ENCODE measurements around the gene PDLIM7.

The PDLIM7 gene

DNA sequence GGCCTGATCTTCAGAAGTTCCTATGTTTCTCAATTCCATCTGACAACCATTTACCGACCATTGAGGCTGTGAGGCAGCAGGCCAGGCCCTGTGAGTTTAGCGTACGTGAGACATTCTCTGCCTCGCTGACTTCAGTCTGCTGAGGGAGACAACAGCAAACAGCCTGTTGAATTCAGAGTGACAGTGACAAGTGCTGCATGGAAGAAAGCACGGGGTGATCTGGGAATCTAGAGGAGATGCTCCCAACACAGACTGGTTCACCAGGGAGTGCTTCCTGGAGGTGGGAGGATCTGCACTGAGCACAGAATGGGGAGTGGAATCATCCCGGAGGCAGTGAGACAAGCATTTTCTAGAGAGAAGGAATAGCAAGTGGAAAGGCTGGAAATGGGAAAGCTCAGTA is 29.4 kb upstream of the PDLIM7 start:
- no peak for DNase-seq

DNA sequence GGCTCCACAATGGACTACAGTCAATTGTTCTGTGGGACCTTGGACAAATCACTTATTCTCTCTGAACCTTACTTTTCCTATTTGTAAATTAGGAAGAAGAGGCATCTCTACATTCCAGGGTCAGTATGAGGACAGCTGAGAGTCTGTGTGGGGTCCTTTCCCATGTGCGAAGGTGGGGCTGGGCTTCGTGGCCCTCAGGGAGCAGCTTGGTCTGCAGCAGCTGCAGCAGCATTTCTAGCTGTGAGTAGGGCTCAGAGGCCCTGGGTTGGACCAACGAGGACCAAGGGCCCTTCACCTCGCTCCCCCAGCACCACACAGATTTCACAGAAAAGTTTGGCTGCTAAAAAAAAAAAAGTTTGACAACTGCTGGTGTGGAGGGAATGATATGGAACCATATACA is 28.8 kb upstream of the PDLIM7 start:
- no peak for DNase-seq

DNA sequence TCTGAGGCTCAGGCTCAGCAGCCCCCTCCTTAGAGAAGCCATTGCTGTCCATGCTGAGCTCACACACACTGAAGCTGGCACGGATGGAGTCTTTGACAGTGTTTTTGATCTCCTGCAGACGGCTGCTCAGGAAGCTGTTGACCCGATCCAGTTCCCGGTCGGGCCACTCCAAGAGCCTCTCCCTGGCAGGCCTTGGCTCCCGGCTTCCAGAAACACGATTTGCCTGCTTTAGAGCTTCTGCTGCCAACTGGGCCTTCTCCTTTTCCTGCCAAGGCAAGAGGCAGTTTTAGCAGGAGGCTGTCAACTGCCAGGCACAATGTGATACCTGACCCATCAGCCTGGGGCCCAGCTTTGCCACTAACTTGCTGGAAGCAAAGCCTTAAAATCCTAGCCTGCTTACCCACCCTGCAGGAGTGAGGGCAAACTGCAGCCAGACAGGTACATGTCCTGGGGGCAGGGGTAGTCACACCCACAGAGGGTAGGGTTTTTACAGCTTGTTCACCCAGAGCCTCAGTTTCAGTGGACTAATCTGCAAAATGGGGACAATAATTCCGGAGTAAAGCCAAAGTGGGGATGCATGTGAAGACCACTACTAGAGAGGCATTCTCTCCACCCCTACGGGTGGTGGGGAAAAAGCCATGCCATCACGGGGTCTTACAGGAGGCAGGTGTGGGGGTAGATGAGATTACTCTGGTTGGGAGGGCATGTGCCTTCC is 27.7 kb upstream of the PDLIM7 start:
- no peak for DNase-seq

DNA sequence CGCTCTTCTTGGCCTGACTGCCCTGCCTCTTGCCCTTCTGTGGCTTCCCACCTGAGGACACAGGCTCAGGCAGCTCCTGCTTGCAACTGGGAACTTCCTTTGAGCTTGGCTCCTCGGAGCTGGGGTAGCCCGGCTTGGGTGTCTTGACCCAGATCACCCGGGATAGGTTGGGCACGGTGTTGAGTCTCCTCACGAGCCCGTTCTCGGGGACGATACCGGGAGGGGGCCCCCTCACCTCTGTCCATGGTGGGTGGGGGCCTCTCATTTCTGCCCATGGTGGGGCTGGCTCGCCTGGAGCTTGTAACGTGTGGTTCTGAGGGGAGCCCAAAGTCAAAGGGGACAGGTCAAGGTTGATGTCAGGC is 27.1 kb upstream of the PDLIM7 start:
- no peak for DNase-seq

DNA sequence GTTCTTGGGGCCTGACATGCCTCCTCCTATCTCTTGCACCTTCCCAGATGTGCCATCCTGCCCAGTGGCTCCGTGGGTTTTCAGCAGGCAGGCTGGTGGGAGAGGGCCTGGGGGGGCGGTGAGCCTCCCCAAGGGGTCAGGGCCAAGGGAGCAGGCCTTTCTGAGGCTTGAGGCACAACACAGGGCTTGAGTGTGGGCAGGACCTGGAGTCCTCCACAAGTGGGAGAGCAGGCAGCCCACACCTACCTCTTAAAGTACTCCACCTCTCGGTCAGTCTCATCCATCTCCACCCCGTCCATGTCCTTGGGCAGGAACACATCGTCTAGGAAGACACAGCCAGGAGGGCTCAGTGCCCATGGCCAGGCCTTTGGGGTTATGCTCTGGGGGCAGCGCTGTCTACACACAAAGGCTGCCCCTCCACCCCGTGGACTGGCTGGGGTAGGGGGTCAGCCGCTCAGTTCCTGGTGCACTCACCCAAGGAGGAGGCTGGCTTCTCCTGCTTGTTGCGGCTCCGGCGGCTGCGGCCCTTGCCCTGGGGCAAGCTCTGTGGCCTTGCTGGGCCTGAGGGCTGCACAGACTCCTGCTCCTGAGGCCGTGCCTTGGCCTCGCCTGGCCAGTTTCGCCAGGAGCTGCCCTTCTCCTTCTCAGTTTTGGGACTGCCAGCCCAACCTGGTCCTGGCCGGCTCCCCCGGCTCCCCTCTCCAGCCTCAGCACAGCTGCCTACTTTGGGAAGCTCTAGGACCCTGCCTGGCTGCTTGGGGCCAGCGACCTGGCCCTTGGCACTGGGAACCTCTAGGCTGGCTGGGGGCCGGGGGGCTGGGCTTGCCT is 26.5 kb upstream of the PDLIM7 start:
- DNase-seq, result no peak

DNA sequence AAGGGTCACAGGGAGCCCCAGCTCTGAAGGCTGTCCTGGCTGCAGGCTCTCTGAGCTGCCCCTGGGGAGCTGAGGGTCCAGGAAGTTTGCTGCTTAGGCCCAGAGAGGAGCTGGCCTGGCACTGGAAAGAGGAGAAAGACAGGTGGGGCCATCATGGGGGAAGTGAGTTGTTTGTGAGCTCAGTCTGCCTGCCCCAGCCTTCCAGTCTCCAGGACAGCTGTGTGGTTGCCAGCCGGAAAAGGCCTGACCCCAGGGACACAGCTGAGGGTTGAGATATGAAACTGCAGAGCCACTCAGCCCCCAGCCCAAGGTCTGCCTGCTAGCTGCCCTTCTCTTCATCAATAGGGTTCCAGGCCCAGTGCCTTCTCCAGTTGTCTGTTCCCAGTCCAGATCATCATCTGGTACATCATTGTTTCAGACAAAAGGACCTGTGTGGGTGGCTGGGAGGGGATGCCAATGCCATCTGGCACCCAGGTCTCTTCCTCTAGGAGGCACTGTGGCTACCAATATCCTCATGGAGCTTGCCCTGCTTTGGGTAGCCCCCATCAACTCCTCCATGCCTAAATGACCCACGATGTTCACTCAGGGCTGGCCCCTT is 23.6 kb upstream of the PDLIM7 start:
- no peak for DNase-seq

DNA sequence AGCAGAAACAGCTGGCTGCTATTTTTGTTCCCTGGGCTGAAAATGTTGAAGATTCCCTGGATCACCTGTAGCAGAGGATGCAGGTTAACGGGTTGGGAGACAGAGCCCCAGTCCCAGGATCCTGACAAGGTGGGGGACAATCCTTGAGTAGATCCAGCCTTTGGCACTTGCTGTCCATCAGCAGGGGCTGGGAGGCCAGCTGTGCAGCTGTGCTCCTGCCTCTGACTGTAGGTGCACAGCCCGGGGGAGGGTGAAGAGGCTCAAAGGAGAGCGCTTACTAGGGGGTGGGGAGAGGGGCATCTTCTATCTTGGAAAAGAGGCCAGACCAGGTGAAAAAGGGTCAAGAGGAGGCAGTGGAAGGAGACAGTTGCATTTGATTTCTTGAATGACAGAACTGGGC is 22.9 kb upstream of the PDLIM7 start:
- DNase-seq, result no peak

DNA sequence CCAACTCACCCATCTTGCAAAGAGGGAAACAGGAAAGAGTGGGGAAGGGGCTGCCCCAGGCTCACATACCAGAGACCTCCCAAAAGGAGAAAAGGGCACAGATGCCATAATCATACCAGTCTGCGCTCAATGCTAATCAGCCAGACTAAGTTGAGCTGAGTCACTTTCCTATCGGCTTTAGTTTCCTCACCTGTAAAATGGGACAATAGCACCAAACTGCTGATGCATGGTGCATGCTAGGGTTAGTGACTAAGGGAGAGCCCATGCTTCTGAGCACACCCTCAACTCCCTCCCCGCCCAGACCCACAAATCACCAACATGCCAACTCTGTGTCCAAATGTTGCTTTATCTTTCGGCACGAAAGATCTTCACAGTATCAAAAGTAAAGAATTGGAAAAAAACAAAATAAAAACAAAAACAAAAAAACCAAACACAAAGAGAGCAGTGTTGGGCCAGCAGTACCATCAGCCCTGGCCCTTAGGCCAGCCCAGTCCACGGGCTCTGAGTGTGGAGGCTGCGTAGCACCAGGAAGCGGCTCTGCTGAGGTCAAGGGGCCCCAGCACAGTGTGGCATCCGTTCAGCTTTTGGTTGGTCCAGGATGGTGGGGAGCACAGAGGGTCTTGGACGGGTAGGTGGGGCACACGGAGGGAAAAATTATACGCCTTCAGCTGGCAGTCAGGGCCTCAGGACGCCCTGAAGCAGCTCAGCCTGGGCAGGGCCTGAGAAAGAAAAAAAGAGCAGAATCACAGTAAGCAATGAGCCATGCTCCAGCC is 22.2 kb upstream of the PDLIM7 start:
- DNase-seq, result no peak

DNA sequence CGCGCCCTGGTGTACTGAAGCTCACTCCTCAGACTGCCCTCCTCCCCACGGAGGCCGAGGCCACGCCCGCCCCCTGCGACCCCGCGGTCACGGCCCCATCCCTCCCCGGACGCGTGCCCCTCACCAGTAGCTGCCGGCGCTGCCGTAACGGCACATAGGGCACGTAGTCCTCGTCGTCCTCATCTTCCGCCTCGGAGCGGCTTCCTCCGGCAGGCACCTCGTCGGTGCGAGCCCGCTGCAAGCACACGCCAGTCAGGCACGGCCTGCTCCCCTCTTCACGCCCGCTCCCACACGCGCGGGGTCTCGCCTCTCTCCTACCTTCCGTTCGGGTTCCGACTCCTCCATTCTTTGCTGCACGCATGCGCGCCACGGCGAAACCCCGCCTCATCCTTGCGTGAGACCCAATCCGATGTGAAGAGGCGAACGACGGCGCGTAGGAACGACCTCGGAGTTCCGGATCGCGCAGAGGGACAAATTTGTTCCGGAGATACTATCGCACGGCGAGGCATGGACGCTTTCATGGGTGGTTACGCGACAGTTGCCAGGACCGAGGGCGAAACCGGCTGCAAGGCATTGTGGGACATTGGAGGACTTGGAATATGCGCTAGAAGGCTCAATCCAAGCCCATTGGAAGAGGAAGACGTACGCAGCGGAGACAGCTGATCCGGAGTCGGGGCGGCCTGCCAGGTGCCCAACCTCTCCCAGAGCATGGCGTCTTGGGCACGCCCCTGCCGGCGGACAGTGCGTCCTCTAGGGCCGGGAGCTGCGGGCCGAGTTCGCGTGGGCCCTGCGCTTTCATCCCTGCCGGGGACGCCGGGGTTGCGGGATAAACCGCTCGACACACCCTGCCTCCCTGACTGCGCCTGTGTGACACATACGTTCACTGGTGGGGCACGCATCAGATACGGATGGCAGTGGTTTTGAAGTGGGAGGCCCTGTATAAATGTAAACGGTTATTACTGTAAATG is 19.5 kb upstream of the PDLIM7 start, which contains the start of gene DDX41:
Gene DDX41, minus strand, starts transcription at position 361 of the 968 bp plus-strand sequence. Its CDS starts 16 bp downstream, at position 345.
- DNase-seq, result peak; percentile 90

DNA sequence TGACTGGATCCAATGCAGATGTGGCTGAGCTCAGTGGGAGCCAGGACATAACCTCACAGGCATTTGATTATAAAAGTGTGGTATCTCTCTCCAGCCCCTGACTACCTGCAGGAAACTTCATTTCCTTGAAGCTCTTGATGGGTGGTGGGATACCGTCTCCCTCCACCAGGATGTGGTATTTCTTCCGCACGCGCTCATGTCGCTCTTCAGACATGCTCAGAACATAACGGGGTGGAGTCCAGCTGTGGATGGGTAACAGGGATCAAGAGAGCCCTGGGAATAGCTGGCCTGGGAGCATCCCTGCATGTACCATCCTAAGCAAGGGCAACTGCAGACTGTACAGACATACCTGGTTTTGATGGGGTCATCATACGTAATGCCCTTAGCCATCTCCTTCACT is 18.2 kb upstream of the PDLIM7 start:
- DNase-seq, result no peak

DNA sequence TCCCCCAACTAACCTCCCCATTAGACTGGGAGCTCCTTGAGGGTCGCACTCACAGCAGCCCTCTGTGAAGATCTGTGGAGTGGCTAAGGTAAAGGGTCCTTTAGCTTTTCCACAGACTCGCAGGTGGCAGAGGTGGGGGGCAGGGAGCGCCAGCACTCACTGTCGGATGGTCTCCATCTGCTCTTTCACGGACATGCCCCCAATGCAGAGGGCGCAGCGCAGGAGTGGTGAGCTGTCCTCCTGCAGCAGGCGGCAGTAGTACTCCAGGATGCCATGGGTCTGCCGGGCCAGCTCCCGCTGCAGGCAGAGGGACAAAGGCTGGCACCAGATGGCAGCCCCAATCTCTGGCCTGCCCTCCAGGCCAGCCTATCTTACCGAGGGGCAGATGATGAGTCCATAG is 17.1 kb upstream of the PDLIM7 start:
- DNase-seq, result no peak

DNA sequence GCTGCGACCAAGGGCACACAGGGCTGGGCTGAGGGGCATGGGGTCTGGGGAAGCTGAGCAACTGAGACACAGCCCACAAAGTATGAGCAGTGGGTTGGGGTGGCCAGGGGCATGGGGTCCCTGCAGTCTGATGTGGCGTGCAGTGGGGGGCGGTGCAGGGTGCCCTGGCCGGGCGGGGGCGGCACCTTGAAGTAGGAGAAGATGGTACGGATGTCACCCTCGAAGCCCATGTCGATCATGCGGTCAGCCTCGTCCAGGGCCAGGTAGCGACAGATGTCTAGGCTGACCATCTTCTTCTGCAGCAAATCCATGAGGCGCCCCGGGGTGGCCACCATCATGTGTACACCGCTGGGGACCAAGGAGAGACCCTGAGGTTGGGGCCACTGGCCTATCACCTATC is 16.1 kb upstream of the PDLIM7 start:
- DNase-seq, result no peak

DNA sequence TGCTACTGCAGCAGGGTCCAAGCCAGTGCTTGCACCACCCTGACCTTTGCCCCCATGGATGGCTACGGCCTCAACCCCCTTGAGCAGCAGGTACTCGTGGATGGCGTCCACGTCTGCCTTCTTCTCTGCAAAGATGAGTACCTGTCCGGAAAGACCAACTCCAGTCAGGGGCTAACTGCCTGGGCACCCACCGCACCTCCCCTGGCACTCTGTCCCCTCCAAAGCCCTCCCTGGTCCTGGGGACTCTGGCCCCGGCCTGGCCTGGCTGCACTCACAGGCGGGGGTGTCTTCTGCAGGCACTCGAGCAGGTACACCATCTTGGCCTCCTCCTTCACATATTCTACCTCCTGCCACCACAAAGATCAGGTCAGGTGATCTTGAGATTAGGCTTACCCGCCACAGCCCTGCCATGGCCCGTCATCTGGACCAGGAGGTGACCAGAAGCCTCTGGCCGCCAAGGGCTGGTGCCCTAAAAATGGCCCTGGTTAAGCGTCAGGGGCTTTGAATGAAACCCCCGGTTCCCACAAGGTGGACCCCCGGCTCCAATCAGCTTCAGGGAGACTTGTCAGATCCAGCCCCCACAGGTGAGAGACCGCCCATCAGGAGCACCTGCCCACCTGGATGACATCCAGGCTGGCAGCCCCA is 15.5 kb upstream of the PDLIM7 start:
- no peak for DNase-seq

DNA sequence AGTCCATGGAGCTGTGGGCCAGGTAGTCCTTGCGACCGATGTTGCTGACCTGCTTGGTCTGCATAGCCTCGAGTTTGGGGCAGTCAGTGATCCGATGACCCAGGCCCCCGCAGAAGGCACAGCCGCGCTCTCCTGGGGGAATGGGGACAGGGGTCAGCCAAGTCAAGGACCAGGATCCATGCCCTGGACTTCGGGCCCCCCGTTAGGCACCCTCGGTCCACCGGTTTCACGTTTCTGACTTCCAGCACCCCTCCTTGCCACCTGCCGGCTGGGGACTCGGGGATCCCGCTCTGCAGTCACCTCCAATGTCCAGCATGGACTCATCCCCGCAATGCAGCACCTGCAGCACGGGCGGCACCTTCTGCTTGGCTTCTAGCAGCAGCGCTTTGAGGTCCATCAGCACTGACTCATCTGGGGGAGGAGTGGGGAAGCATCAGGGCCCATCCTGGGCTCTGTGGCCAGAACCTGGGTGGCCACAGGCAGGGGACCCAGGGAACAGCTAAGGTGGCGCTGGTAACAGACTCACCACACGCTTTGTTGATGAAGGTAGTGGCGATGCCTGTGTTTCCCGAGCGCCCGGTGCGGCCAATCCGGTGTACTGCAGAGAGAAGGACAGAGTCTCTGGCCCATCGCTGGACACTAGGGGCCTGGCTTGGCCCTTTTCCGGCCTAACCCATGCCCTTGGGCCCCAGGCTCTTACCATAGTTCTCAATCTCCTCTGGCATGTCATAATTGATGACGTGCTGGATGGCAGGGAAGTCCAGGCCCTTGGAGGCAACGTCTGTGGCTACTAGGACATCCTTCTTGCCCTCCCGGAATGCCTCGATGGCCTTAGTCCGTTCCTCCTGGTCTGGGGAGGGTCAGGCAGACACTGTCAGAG is 14.6 kb upstream of the PDLIM7 start:
- DNase-seq, result no peak

DNA sequence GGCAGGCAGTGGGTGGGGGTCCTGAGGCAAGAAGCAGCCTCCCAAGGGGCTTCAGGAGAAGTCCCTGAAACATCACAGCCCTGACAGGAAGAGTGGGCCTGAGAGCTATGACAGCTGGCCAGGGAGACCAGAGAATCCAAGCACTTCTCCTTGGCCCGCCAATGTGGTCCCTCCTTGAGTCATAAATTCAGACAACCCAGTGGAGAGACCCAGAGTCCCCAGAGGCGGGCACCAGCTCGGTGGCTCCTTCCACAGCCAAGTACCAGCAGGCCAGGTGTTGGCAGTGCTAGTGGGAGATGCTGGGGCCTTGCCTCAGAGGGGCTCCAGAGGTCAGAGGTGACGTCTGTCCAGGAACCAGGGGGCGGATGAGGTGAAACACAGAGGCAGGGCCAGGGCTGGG is 13.8 kb upstream of the PDLIM7 start:
- no peak for DNase-seq

DNA sequence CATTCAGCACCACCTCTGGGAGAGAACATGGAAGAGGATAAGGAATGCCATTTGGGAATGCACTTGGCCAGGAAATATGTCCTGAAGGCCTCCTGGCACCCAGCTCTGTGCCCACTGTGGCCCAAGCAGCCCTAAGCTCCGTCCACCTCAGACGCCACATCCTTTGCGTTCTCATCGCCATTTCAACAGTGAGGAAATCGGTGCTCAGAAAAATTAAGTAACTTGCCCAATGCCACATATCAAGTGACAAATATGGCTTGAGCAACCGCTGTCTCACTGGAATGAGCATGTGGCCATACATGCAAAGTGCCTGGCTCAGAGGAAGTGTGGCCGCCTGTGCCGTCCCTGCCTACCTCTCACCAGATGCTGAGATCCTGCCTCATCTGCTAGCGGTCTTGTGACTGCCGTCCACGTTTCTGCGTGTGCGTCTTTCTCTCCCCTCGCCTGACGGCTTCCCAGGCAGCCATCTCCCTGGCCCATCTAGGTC is 13.2 kb upstream of the PDLIM7 start:
- no peak for DNase-seq

DNA sequence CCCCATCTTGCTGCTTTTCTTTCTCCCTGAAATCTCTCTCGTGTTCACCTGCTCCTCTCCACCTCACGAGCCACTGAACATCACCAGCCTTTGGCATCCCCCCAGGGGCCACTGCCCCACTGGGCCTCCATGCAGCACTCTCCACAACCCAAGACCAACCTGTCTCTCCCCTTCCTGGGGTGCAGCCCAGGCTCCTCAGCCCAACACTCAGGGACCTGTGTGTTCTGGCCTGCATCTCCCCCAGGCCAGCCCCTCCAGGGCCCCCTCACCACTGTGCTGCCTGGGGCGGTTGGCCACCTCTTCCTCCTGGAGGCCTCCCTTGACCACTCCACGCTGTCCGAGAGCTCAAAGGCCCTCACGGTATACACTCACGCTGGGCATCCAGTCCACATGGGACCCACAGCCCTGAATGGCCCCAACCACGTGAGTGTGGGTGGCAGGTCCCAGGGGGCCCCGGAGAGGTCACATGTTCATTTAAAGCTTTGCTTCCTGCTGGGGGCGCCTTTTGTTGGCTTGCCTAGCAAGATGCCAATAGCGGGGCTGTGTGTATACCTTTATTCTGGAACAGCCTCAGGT is 12.7 kb upstream of the PDLIM7 start:
- DNase-seq, result no peak

DNA sequence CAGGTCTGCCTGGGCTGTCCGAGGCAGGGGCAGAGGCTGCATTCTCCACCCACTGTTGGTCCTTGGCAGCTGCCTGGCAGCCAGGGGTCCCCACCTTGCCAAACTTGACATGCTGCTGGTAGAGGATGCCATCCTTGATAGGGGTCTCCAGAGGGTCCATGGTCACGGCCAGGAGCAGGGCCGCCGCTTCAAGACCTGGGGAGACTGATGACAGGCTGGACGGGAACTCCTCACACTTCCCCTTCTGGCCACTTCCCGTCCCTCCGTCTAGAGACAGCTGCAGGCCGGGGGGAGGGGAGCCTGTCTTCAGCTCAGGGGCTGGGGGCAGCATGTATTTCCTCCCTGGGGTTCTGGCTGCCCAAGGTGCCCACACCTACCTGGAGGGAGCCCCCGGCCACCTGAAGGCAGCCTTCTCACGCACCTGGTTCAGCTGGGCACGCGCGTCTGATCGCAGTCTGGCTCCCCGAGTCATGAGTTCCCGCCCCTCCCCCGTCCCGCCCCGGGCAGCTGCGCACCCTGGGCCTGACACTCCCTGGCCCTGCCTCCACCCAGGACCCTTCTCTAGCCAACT is 12.1 kb upstream of the PDLIM7 start, which contains the start of gene DOK3:
Gene DOK3, minus strand, starts transcription at position 446 of the 571 bp plus-strand sequence. Its CDS starts 286 bp downstream, at position 160.
- no peak for DNase-seq

DNA sequence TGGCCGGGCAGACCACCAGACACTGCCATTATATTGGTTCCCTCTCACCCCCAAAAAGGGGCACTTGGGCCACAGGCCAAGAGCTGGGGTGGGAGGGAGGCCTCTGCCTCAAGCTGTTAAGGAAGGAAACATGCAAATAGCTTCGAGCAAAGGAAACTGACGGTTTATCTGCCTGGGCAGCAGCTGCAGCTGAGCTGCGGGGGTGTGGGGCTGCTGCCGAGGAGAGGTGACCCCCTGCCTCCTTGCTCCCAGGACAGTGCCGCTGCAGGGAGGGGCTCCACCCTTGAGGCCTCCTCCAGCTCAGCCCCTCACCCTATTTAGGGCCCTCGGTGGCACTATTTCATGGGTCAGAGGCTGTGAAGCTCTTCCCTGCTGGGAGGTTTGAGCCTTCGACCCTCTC is 11.4 kb upstream of the PDLIM7 start:
- DNase-seq, result no peak
